ENCODE data around the gene SREBF1. TPM values are rescaled to one million over a fixed set of nuclear protein-coding genes. Genes with fewer than 3 reads are reported as not detected.

SREBF1 gene
- total RNA-seq, 1 donor from 2014 or later, result 84.0 TPM

- intact Hi-C loops (cut with DNase I), result no loop called here
- Histone ChIP-seq H3K36me3 (no peaks in the 10 kb centered on the region), H3K27ac (no peak overlapping the region), H3K4me3 (no peak overlapping the region), H3K27me3 (no peaks in the 10 kb centered on the region), H3K9me3 (no peaks in the 10 kb centered on the region), H3K4me1 (peaks cover 61% of the 10 kb centered on the region)
- TF ChIP-seq CTCF (IDR thresholded peaks at IDR 0.05) (no peak), POLR2A (IDR thresholded peaks at IDR 0.05) (no peak), POLR2AphosphoS5 (IDR thresholded peaks at IDR 0.05; ENCODE audit: insufficient read depth in 1 of 2, low read depth in 1 of 2) (no peak)
- no peak for DNase-seq (ENCODE audit: extremely low spot score in 2 of 2)
Measured at GRCh38 chr17:17767154-17767869, 69.5 kb downstream of the SREBF1 start.

GRCh38 chr17:17766744-17767120 lies 70.1 kb downstream of the SREBF1 start:
- peaks cover 56% of the 10 kb centered on the region for H3K4me1 ChIP-seq
- H3K27me3 ChIP-seq, result no peaks in the 10 kb centered on the region
- no peak for DNase-seq (ENCODE audit: extremely low spot score in 2 of 2)
- H3K27ac ChIP-seq, result peak overlapping the region; percentile 30
- H3K9me3 ChIP-seq, result no peaks in the 10 kb centered on the region
- intact Hi-C loops (cut with DNase I), result no loop called here
- no peaks in the 10 kb centered on the region for H3K36me3 ChIP-seq
- H3K4me3 ChIP-seq, result no peak overlapping the region
- TF ChIP-seq POLR2A (IDR thresholded peaks at IDR 0.05), result no peak
- TF ChIP-seq CTCF (IDR thresholded peaks at IDR 0.05), result no peak
- no peak for TF ChIP-seq POLR2AphosphoS5 (IDR thresholded peaks at IDR 0.05; ENCODE audit: insufficient read depth in 1 of 2, low read depth in 1 of 2)

GRCh38 chr17:17766077-17766743 lies 70.6 kb downstream of the SREBF1 start:
- Histone ChIP-seq H3K9me3 (no peaks in the 10 kb centered on the region), H3K27me3 (no peaks in the 10 kb centered on the region), H3K4me1 (peaks cover 51% of the 10 kb centered on the region), H3K4me3 (no peak overlapping the region), H3K27ac (peak overlapping the region; percentile 30), H3K36me3 (no peaks in the 10 kb centered on the region)
- no peak for DNase-seq (ENCODE audit: extremely low spot score in 2 of 2)
- intact Hi-C loops (cut with DNase I), result no loop called here
- no peak for TF ChIP-seq POLR2AphosphoS5 (IDR thresholded peaks at IDR 0.05; ENCODE audit: insufficient read depth in 1 of 2, low read depth in 1 of 2)

DNA sequence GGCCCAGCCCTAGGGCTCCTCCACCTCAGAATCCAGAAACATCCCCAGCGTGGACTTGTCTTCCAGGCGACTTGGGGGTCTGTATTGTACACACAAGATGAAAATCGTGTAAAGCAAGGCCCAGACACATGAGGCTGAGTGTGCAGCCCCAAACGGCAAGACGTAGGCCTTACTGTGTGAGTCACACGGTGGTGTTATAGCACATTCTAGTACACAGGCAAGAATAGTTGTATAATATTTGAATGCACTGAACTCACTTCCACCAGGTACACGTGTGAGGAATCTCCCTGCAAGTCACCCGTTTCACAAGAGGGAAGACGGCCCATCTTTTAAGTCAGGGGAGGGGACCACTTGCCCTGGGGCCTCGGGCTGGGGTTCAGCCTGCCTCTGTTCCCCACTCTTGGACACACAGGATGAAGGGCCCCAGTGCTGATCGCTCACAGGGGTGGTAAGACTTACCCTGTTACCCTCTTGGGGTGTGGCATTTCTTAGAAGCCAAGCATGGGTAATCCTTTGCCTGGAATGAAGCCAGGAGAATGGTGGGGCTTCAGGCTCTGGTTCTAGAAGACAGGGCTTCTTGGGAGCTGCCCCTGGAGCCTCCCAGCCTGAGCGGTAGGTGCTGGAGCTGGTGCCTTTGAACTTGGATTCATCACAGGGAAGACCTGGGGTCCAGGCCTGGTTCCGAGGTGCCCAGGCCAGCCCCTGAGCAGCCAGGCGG lies 71.3 kb downstream of the SREBF1 start:
- TF ChIP-seq CTCF (IDR thresholded peaks at IDR 0.05) (no peak), POLR2AphosphoS5 (IDR thresholded peaks at IDR 0.05; ENCODE audit: insufficient read depth in 1 of 2, low read depth in 1 of 2) (no peak), POLR2A (IDR thresholded peaks at IDR 0.05) (no peak)
- Histone ChIP-seq H3K27ac (peak overlapping the region; percentile 30), H3K27me3 (no peaks in the 10 kb centered on the region), H3K4me3 (no peak overlapping the region), H3K4me1 (peaks cover 50% of the 10 kb centered on the region), H3K9me3 (no peaks in the 10 kb centered on the region), H3K36me3 (no peaks in the 10 kb centered on the region)
- no peak for DNase-seq (ENCODE audit: extremely low spot score in 2 of 2)
- intact Hi-C loops (cut with DNase I), result no loop called here

DNA sequence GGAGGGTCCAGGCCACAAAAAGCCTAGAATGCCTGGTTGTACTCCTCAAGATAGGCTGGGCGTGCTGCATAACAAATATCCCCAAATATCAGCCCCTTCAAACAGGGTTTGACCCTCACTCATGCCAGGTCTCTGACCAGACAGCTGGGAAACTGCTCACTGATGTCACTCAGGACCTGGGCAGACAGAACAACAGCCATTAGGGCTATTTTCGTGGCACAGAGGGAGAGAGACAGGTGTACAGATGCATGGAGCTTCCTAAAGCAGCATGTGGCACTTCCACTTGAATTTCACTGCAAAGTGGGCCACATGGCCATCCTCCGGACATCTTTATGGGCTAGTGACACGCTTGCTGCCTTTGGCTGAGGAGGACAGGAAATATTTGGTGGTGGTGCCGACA lies 73.1 kb downstream of the SREBF1 start:
- Histone ChIP-seq H3K27me3 (no peaks in the 10 kb centered on the region), H3K36me3 (no peaks in the 10 kb centered on the region), H3K4me3 (no peak overlapping the region), H3K27ac (no peak overlapping the region), H3K4me1 (peaks cover 43% of the 10 kb centered on the region), H3K9me3 (no peaks in the 10 kb centered on the region)
- intact Hi-C loops (cut with DNase I), result no loop called here
- DNase-seq (ENCODE audit: extremely low spot score in 2 of 2), result no peak
- TF ChIP-seq CTCF (IDR thresholded peaks at IDR 0.05) (no peak), POLR2AphosphoS5 (IDR thresholded peaks at IDR 0.05; ENCODE audit: insufficient read depth in 1 of 2, low read depth in 1 of 2) (no peak), POLR2A (IDR thresholded peaks at IDR 0.05) (no peak)
